Measurements from ENCODE around the gene DYNLT2B. TPM values are rescaled to one million over a fixed set of nuclear protein-coding genes. Genes with fewer than 3 reads are reported as not detected.

DYNLT2B gene
- total RNA-seq, 1 donor from 2014 or later, result 26.3 TPM

- Mint-ChIP-seq H3K27ac (no peak overlapping the region), H3K9me3 (no peaks in the 10 kb centered on the region), H3K36me3 (peaks cover 11% of the 10 kb centered on the region), H3K4me1 (ENCODE audit: unreplicated experiment) (peaks cover 38% of the 10 kb centered on the region), H3K27me3 (no peaks in the 10 kb centered on the region), H3K4me3 (peak overlapping the region; percentile 20)
- TF ChIP-seq, protein P1, sequence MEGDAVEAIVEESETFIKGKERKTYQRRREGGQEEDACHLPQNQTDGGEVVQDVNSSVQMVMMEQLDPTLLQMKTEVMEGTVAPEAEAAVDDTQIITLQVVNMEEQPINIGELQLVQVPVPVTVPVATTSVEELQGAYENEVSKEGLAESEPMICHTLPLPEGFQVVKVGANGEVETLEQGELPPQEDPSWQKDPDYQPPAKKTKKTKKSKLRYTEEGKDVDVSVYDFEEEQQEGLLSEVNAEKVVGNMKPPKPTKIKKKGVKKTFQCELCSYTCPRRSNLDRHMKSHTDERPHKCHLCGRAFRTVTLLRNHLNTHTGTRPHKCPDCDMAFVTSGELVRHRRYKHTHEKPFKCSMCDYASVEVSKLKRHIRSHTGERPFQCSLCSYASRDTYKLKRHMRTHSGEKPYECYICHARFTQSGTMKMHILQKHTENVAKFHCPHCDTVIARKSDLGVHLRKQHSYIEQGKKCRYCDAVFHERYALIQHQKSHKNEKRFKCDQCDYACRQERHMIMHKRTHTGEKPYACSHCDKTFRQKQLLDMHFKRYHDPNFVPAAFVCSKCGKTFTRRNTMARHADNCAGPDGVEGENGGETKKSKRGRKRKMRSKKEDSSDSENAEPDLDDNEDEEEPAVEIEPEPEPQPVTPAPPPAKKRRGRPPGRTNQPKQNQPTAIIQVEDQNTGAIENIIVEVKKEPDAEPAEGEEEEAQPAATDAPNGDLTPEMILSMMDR (conservative IDR thresholded peaks at IDR 0.05), result no peak
- DNase-seq (ENCODE audit: extremely low spot score, unreplicated experiment), result no peak
Measured at GRCh38 chr3:196284396-196284795, 33.6 kb downstream of the DYNLT2B start.

DNA sequence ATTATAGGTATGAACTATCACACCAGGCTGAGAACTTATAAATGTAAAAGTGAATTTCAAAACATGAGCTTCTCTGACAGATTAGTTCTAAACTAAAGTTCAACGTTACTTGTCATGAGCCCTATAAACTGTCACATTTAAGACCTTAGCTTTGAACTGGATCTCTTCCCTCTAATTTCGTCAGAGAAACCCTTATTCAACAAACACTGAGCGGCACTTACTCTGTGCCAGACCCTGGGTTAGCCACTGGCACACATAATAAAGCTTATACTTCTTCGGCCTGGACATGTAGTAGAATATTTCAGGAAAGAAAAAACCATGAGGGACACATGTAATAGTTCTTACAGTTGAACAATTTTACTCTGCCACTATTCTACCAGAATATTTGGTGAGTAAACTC, 36.1 kb downstream of the DYNLT2B start:
- no peaks in the 10 kb centered on the region for H3K36me3 Mint-ChIP-seq
- no peak overlapping the region for H3K27ac Mint-ChIP-seq
- DNase-seq (ENCODE audit: extremely low spot score, unreplicated experiment), result no peak
- H3K4me3 Mint-ChIP-seq, result no peak overlapping the region
- no peaks in the 10 kb centered on the region for H3K27me3 Mint-ChIP-seq
- no peaks in the 10 kb centered on the region for H3K9me3 Mint-ChIP-seq
- H3K4me1 Mint-ChIP-seq (ENCODE audit: unreplicated experiment), result peaks cover 32% of the 10 kb centered on the region
- TF ChIP-seq, protein P1 (conservative IDR thresholded peaks at IDR 0.05), result no peak

GRCh38 chr3:196280689-196281440, 37.2 kb downstream of the DYNLT2B start:
- Mint-ChIP-seq H3K27ac (peak overlapping the region; percentile 9), H3K27me3 (no peaks in the 10 kb centered on the region)

DNA sequence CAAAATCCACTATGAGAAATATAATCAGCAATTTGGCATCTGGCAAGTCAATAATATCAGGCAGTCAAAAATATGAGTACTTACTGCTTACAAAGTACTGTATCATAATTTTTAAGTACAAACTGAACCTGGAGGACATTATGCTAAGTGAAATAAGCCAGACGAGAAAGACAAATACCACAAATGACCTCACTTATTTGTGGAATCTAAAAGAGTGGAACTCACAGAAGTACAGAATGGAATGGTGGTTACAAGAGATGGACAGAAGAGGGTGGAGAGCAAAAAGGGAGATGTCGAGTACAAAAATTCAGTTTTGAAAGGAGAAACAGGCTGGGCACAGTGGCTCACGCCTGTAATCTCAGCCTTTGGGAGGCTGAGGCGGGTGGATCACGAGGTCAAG, 42.9 kb downstream of the DYNLT2B start:
- TF ChIP-seq, protein P1 (conservative IDR thresholded peaks at IDR 0.05), result no peak
- Mint-ChIP-seq H3K4me3 (no peak overlapping the region), H3K4me1 (ENCODE audit: unreplicated experiment) (peaks cover 10% of the 10 kb centered on the region), H3K36me3 (peaks cover 19% of the 10 kb centered on the region), H3K27ac (peak overlapping the region; percentile 1), H3K27me3 (no peaks in the 10 kb centered on the region), H3K9me3 (no peaks in the 10 kb centered on the region)
- DNase-seq (ENCODE audit: extremely low spot score, unreplicated experiment), result no peak

More at GRCh38 chr3:196280689-196281440, 37.2 kb downstream of the DYNLT2B start:
- Mint-ChIP-seq H3K4me1 (ENCODE audit: unreplicated experiment) (peaks cover 25% of the 10 kb centered on the region), H3K9me3 (no peaks in the 10 kb centered on the region), H3K36me3 (no peaks in the 10 kb centered on the region), H3K4me3 (no peak overlapping the region)
- DNase-seq (ENCODE audit: extremely low spot score, unreplicated experiment), result no peak
- TF ChIP-seq, protein P1 (conservative IDR thresholded peaks at IDR 0.05), result no peak

DNA sequence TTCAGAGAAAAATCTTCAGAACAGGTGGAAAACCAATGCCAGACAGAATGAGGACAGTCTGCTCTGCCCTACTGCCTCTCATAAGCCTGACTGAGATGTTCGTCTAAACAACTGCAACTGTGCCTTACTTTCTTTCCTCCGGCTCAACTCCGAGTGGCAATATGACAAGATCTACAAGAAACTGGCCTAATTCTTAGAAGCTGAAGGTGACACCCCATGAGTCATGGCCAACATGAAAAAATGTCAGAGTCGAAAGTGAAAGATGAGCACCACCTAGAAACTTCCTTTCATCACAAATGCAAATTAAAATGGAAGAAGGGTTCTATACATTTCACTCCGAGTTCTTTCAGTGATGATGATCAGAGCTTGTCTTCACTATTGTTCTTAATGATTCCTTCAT, 43.5 kb downstream of the DYNLT2B start:
- Mint-ChIP-seq H3K27me3 (no peaks in the 10 kb centered on the region), H3K36me3 (peaks cover 21% of the 10 kb centered on the region), H3K4me1 (ENCODE audit: unreplicated experiment) (peaks cover 10% of the 10 kb centered on the region), H3K27ac (peak overlapping the region; percentile 1), H3K9me3 (no peaks in the 10 kb centered on the region), H3K4me3 (peak overlapping the region; percentile 2)
- TF ChIP-seq, protein P1 (conservative IDR thresholded peaks at IDR 0.05), result no peak
- no peak for DNase-seq (ENCODE audit: extremely low spot score, unreplicated experiment)

All from type B pancreatic cell (in vitro differentiated cells).